Omental fat pad (tissue), 4 donors: ENCODE results near the gene ANKFN1. TPM values are rescaled to one million over a fixed set of nuclear protein-coding genes. Genes with fewer than 3 reads are reported as not detected.

ENCODE experiments used
- ATAC-seq: fragments of 150-250 bp; one replicate; pipeline ENCODE4 v1.9.1; 2016; ENCODE audit warnings: mild to moderate bottlenecking, moderate library complexity; ENCODE audit not compliant: low FRiP score
- DNase-seq: peaks from one replicate; pipeline ENCODE4 v3.0.0-alpha.2; 2019; ENCODE audit warnings: low spot score
- total RNA-seq, 4 donors: library from RNA; depleted of rRNA; stranded (reverse); fragments of >200 nt; gene quantifications; one replicate each; pipeline ENCODE4 v1.1.0, GENCODE V29; 2016
- TF ChIP-seq, protein P1 (sequence below), 3 donors: fragments of 450-650 bp; IDR thresholded peaks; one replicate each; pipeline ENCODE4 v1.5.1; 2016 to 2017; ENCODE audit warnings: antibody characterized with exemption in 3 of 3, mild to moderate bottlenecking in 3 of 3, moderate library complexity in 2 of 3

The ANKFN1 gene
- total RNA-seq, 4 donors from 2014 or later = 1.7 to 3.0 (median 2.2) TPM

DNA sequence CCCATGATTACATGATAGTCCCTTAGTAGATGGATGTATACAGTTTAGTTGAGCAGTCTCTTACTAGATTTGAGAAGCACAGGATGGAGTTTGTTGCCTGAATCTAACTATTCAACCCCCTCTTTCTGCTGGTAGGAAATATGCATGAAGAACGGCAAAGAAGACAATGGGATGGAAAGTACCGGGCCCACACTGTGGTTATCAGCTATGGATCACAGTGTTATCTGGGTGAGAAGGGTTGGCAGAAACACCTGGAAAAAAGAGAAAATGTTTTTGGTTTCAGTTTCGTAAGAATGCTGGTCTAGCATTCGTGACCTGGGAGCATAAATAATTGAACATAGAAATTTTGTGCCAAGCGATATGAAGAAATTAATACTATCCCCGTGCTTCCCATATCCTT is 53.1 kb downstream of the ANKFN1 start:
- ATAC-seq (no peak), DNase-seq (no peak)
- TF ChIP-seq, protein P1, sequence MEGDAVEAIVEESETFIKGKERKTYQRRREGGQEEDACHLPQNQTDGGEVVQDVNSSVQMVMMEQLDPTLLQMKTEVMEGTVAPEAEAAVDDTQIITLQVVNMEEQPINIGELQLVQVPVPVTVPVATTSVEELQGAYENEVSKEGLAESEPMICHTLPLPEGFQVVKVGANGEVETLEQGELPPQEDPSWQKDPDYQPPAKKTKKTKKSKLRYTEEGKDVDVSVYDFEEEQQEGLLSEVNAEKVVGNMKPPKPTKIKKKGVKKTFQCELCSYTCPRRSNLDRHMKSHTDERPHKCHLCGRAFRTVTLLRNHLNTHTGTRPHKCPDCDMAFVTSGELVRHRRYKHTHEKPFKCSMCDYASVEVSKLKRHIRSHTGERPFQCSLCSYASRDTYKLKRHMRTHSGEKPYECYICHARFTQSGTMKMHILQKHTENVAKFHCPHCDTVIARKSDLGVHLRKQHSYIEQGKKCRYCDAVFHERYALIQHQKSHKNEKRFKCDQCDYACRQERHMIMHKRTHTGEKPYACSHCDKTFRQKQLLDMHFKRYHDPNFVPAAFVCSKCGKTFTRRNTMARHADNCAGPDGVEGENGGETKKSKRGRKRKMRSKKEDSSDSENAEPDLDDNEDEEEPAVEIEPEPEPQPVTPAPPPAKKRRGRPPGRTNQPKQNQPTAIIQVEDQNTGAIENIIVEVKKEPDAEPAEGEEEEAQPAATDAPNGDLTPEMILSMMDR (IDR thresholded peaks at IDR 0.05) = no peak

DNA sequence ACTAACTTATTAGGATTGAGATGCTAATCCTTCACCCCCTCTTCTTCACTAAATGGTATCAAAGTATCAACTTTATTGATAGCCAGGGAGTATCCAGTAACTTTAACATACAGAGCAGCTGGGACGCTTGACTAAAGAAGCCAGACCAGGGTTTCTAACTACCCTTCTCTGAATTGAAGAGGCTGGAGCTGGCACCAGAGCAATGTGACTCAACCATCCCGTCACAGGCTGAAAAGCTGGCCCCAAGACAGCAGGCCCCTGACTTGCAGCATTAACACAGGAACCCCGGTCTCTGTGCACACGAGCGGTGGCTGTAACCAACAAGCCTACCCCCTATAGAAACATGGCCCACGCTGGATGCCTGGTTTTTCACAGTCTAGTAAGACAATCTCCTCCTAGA is 59.8 kb downstream of the ANKFN1 start:
- no peak for ATAC-seq
- no peak for DNase-seq
- TF ChIP-seq, protein P1 (IDR thresholded peaks at IDR 0.05) = no peak

DNA sequence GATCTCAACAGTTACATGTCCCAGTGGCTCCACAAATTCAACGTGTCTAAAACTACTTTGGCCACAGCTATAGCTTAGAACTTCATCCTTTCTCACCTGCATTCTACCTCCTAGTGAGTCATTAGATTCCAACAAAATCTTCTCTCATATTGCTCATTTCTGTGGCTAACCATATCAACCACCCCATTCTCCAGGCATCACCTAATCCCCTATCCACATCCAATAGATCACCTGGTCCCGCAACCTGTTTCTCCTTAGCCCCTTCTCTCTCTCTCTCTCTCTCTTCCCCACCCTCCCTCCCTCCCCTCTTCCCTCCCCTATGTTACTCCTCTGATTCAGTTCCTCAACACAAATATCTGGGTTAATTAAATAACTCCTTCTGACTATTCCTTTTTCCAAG is 64.6 kb downstream of the ANKFN1 start:
- TF ChIP-seq, protein P1 (IDR thresholded peaks at IDR 0.05) = no peak
- DNase-seq (no peak), ATAC-seq (no peak)

DNA sequence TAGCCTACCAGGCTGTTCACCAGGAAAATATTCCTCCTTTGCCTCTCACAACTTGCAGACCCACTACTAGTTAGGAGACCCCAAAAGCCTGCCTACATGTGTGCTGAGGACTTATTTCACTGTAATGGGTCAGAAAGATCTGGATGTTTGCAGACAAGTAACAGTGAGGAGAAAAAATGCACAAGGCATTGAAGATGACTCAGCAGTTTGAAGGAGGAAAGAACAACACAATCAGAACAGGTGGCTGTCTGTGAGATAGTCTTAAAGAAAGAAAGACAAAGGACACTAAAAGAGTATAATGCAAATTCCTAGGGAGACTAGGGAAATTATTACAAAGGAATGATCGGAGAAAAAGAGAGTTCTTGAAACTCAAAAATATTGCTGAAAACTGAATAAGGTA is 69.0 kb downstream of the ANKFN1 start:
- TF ChIP-seq, protein P1 (IDR thresholded peaks at IDR 0.05) = no peak
- DNase-seq (no peak), ATAC-seq (no peak)

DNA sequence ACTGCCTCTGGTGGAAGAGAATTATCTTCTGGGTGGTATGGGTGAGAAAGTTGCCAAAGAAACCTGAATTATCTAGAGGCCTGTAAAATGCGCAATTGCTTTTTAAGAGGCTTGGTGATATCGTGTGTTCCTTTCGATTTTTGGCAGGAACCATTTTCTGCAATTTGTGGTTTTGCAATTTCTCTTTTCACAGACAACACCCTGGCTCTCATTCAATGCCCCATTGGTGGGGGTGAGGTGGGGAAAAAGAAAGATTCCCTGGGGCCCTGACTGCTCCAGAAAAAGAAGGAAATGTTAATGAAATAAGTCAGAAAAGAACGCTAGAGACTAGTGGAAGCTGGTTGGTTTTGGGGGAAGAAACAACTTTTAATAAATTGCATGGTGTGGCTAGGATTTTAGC is 77.4 kb downstream of the ANKFN1 start:
- DNase-seq = no peak
- TF ChIP-seq, protein P1 (IDR thresholded peaks at IDR 0.05) = no peak
- peak; percentile 62 for ATAC-seq

DNA sequence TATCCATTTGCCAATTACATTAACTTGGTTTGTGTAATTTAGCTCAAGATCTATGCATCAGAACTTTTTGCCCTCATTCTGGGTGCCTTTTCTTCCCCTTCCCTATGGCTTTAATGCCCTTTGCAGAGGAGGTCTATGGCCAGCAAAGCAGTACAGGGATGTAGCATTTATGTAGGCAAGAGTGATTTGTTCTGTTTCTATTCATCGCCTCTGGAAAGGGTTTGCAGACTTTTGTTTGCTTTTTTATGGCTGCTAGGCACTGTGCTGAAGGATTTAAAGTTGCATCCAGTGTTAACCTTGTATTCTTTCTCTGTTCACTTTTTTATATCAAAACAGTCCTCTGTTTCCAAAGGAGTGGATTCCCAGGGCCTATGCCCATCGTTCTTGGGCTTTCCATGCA is 78.0 kb downstream of the ANKFN1 start:
- TF ChIP-seq, protein P1 (IDR thresholded peaks at IDR 0.05) = no peak
- DNase-seq = no peak
- no peak for ATAC-seq

DNA sequence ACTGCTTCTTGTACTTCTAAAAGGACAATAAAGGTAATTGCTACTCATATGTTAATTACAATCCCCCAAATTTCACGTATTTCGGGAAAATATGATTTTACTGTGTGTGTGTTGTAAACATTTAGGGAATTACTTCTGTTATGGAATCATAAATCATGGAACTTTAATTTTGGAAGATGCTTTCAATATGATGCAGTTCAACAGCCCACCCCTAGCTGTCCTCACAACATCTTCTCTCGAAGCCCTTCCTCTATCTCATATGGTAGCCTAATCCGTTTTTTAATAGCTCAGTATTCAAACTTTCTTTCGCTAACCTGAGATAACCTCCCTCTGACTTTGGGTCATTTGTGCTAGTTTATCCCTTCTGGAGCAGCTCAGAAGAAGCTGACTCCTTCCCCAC is 78.4 kb downstream of the ANKFN1 start:
- DNase-seq (no peak), ATAC-seq (no peak)
- TF ChIP-seq, protein P1 (IDR thresholded peaks at IDR 0.05) = no peak
